HEK293 (cell line): ENCODE results near the gene ERRFI1.

ENCODE experiments used
- BCL11A ChIP-seq: fragments of 450-650 bp; formaldehyde crosslinking; IDR thresholded peaks from 2 replicates; pipeline ENCODE4 v1.5.1; 2016; ENCODE audit warnings: low read depth, missing biosample characterization, missing genetic modification characterization
- ZFP37 ChIP-seq: fragments of 450-650 bp; formaldehyde crosslinking; IDR thresholded peaks from 2 replicates; pipeline ENCODE4 v1.5.1; 2016; ENCODE audit warnings: missing biosample characterization, missing genetic modification characterization
- ZNF114 ChIP-seq: fragments of 450-650 bp; formaldehyde crosslinking; IDR thresholded peaks from 2 replicates; pipeline ENCODE4 v1.5.0; 2017; ENCODE audit warnings: missing biosample characterization, missing genetic modification characterization
- ZNF121 ChIP-seq: fragments of 450-650 bp; formaldehyde crosslinking; IDR thresholded peaks from 2 replicates; pipeline ENCODE4 v1.5.1; 2016; ENCODE audit warnings: missing biosample characterization, missing genetic modification characterization
- ZNF138 ChIP-seq: fragments of 450-650 bp; formaldehyde crosslinking; IDR thresholded peaks from 2 replicates; pipeline ENCODE4 v1.5.1; 2016; ENCODE audit warnings: missing biosample characterization, missing genetic modification characterization, borderline replicate concordance
- ZNF202 ChIP-seq: fragments of 450-650 bp; formaldehyde crosslinking; IDR thresholded peaks from 2 replicates; pipeline ENCODE4 v1.5.1; 2016; ENCODE audit warnings: missing biosample characterization, missing genetic modification characterization, borderline replicate concordance
- ZNF660 ChIP-seq: fragments of 450-650 bp; IDR thresholded peaks from 2 replicates; pipeline ENCODE4 v1.5.1; 2018; ENCODE audit warnings: missing biosample characterization, mild to moderate bottlenecking, missing genetic modification characterization
- ZNF76 ChIP-seq: fragments of 450-650 bp; formaldehyde crosslinking; IDR thresholded peaks from 2 replicates; pipeline ENCODE4; 2016; ENCODE audit warnings: low read depth, missing biosample characterization, missing genetic modification characterization, borderline replicate concordance
- TF ChIP-seq, protein P1 (sequence below): fragments of 450-650 bp; formaldehyde crosslinking; IDR thresholded peaks from 2 replicates; pipeline ENCODE4 v1.5.1; 2016; ENCODE audit warnings: missing biosample characterization, missing genetic modification characterization

DNA sequence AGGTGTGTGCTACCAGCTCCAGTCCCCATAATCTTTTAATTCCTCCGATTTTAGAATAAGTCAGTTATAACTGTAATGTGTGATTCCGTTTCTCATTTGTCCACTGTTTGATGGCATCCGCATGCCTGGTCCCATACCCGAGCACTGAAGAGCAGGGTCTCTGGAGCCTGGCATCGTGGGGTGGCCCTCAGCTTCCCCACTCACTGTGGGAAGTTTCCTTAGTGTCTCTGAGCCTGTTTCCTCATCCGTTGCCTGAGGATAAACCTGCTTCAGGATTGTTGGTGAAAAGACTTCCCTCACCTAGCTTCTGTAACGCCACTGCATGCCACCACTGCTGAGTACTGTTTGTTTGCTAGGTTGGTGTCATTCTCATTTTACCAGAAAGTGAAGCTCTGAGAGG lies 45.1 kb downstream of the ERRFI1 start:
- no peak for TF ChIP-seq ZNF114 (tag by site-specific recombination)
- no peak for TF ChIP-seq ZNF202 (tag by site-specific recombination)
- TF ChIP-seq BCL11A (tag by site-specific recombination), result no peak
- TF ChIP-seq, protein P1, sequence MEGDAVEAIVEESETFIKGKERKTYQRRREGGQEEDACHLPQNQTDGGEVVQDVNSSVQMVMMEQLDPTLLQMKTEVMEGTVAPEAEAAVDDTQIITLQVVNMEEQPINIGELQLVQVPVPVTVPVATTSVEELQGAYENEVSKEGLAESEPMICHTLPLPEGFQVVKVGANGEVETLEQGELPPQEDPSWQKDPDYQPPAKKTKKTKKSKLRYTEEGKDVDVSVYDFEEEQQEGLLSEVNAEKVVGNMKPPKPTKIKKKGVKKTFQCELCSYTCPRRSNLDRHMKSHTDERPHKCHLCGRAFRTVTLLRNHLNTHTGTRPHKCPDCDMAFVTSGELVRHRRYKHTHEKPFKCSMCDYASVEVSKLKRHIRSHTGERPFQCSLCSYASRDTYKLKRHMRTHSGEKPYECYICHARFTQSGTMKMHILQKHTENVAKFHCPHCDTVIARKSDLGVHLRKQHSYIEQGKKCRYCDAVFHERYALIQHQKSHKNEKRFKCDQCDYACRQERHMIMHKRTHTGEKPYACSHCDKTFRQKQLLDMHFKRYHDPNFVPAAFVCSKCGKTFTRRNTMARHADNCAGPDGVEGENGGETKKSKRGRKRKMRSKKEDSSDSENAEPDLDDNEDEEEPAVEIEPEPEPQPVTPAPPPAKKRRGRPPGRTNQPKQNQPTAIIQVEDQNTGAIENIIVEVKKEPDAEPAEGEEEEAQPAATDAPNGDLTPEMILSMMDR, result no peak
- no peak for TF ChIP-seq ZNF660
- TF ChIP-seq ZNF121 (tag by site-specific recombination), result no peak
- no peak for TF ChIP-seq ZFP37 (tag by site-specific recombination)
- TF ChIP-seq ZNF76 (tag by site-specific recombination), result no peak
- no peak for TF ChIP-seq ZNF138 (tag by site-specific recombination)
